Peyer's patch (tissue), 4 donors: Measurements from ENCODE around the gene ATP11A. TPM values are rescaled to one million over a fixed set of nuclear protein-coding genes. Genes with fewer than 3 reads are reported as not detected.
"Not testable (repeated sequence)": the region's sequence is repeated elsewhere in the genome, so short reads cannot be mapped to it uniquely, and the experiment has no call there.

Experiments used
- DNase-seq, 3 donors: peaks; one replicate each; pipeline ENCODE4 v3.0.0-alpha.2; 2017 to 2019
- H3K27ac ChIP-seq, 4 donors: fragments of 200-600 bp; sonication (generic); one replicate each; pipeline ENCODE4 v1.5.1; 2016 to 2019
- H3K27me3 ChIP-seq, 2 donors: fragments of 200-600 bp; sonication (generic); one replicate each; pipeline ENCODE4 v1.5.1; 2019
- H3K36me3 ChIP-seq, 3 donors: fragments of 200-600 bp; sonication (generic); one replicate each; pipeline ENCODE4 v1.5.1; 2016 to 2019
- H3K4me1 ChIP-seq, 4 donors: fragments of 200-600 bp; sonication (generic); one replicate each; pipeline ENCODE4 v1.5.1; 2016 to 2019
- H3K4me3 ChIP-seq, 4 donors: fragments of 200-600 bp; sonication (generic); 1 replicate in 3 of 4; 2 replicates in 1 of 4; pipeline ENCODE4 v1.5.1; 2016 to 2019; ENCODE audit warnings: mild to moderate bottlenecking in 1 of 4
- H3K9me3 ChIP-seq, 4 donors: fragments of 200-600 bp; sonication (generic); one replicate each; pipeline ENCODE4 v1.5.1; 2016 to 2019; ENCODE audit warnings: mild to moderate bottlenecking in 1 of 4
- POLR2A ChIP-seq, 2 donors: fragments of 450-650 bp; IDR thresholded peaks; one replicate each; pipeline ENCODE4 v1.5.1; 2017; ENCODE audit warnings: antibody characterized with exemption in 2 of 2, mild to moderate bottlenecking in 2 of 2, moderate library complexity in 2 of 2
- total RNA-seq, 4 donors: library from RNA; depleted of rRNA; stranded (reverse); fragments of >200 nt; gene quantifications; one replicate each; pipeline ENCODE4 v1.1.0, GENCODE V29; 2016
- TF ChIP-seq, protein P1 (sequence below), 6 experiments: fragments of 450-650 bp in 4 of 6; fragments of 200-600 bp in 2 of 6; sonication (generic) in 1 of 6; IDR thresholded peaks; one replicate each; pipeline ENCODE4 v1.5.1; 2017 to 2019; ENCODE audit warnings: antibody characterized with exemption in 6 of 6, mild to moderate bottlenecking in 3 of 6, moderate library complexity in 1 of 6

The ATP11A gene
- total RNA-seq, 4 donors from 2014 or later = 33.1 to 64.2 (median 53.7) TPM

GRCh38 chr13:112881656-112882554, 192.1 kb downstream of the ATP11A start:
- TF ChIP-seq, protein P1, sequence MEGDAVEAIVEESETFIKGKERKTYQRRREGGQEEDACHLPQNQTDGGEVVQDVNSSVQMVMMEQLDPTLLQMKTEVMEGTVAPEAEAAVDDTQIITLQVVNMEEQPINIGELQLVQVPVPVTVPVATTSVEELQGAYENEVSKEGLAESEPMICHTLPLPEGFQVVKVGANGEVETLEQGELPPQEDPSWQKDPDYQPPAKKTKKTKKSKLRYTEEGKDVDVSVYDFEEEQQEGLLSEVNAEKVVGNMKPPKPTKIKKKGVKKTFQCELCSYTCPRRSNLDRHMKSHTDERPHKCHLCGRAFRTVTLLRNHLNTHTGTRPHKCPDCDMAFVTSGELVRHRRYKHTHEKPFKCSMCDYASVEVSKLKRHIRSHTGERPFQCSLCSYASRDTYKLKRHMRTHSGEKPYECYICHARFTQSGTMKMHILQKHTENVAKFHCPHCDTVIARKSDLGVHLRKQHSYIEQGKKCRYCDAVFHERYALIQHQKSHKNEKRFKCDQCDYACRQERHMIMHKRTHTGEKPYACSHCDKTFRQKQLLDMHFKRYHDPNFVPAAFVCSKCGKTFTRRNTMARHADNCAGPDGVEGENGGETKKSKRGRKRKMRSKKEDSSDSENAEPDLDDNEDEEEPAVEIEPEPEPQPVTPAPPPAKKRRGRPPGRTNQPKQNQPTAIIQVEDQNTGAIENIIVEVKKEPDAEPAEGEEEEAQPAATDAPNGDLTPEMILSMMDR (IDR thresholded peaks at IDR 0.05) = no peak
- no peak for TF ChIP-seq POLR2A (IDR thresholded peaks at IDR 0.05)
- Histone ChIP-seq H3K4me3 (no peak overlapping the region), H3K27ac (no peak overlapping the region), H3K4me1 (peaks cover 0 to 9% (median 0%) of the 10 kb centered on the region in 4 donors), H3K9me3 (no peaks in the 10 kb centered on the region), H3K27me3 (no peaks in the 10 kb centered on the region), H3K36me3 (peaks cover 0 to 36% (median 0%) of the 10 kb centered on the region in 3 donors)
- no peak for DNase-seq

DNA sequence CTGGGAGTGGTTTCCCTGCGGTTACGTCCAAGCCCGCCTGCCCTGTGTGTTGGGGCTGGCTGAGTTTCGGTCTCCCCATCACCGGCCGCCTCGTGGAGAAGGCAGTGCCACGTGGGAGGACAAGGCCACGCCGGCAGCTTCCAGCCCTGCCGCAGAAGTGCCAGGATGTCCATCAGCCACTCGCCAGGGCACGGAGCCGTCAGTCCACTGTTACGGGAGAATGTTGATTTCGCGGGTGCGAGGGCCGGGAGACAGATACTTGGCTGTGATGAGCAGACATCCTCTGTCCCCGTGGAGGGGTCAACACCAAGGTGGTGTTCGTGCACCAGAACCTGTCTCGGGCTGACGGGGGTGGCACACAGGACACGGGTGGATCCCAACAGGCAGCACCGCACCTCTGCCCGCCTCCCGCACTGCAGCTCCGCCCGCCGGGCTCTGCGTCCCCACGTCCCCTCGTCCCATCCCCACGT, 192.8 kb downstream of the ATP11A start:
- no peak for DNase-seq
- peaks cover 0 to 34% (median 0%) of the 10 kb centered on the region in 3 donors for H3K36me3 ChIP-seq

GRCh38 chr13:112883241-112883945, 193.6 kb downstream of the ATP11A start:
- TF ChIP-seq POLR2A (IDR thresholded peaks at IDR 0.05) = no peak
- TF ChIP-seq, protein P1 (IDR thresholded peaks at IDR 0.05) = no peak
- Histone ChIP-seq H3K4me3 (no peak overlapping the region), H3K27ac (no peak overlapping the region), H3K36me3 (peaks cover 0 to 26% (median 0%) of the 10 kb centered on the region in 3 donors), H3K9me3 (no peaks in the 10 kb centered on the region), H3K27me3 (no peaks in the 10 kb centered on the region), H3K4me1 (peaks cover 0 to 9% (median 0%) of the 10 kb centered on the region in 4 donors)
- DNase-seq = no peak

More for the DNA sequence above, 192.8 kb downstream of the ATP11A start:
- Histone ChIP-seq H3K9me3 (no peaks in the 10 kb centered on the region), H3K27me3 (no peaks in the 10 kb centered on the region), H3K27ac (no peak overlapping the region), H3K4me3 (no peak overlapping the region), H3K4me1 (peaks cover 0 to 9% (median 0%) of the 10 kb centered on the region in 4 donors)
- no peak for TF ChIP-seq POLR2A (IDR thresholded peaks at IDR 0.05)
- TF ChIP-seq, protein P1 (IDR thresholded peaks at IDR 0.05) = no peak

- not testable (repeated sequence) for DNase-seq, H3K4me1 ChIP-seq, H3K27me3 ChIP-seq, H3K4me3 ChIP-seq, H3K27ac ChIP-seq, H3K9me3 ChIP-seq
- peaks cover 0 to 19% (median 0%) of the 10 kb centered on the region in 3 donors for H3K36me3 ChIP-seq
These were observed 194.9 kb downstream of the ATP11A start for GRCh38 chr13:112884700-112885099.

- no peak for DNase-seq
- peaks cover 0 to 9% (median 0%) of the 10 kb centered on the region in 4 donors for H3K4me1 ChIP-seq
- peaks cover 0 to 15% (median 0%) of the 10 kb centered on the region in 3 donors for H3K36me3 ChIP-seq
- H3K4me3 ChIP-seq = no peak overlapping the region
- no peaks in the 10 kb centered on the region for H3K9me3 ChIP-seq
- TF ChIP-seq POLR2A (IDR thresholded peaks at IDR 0.05) = no peak
- TF ChIP-seq, protein P1 (IDR thresholded peaks at IDR 0.05) = no peak
- H3K27me3 ChIP-seq = no peaks in the 10 kb centered on the region
- H3K27ac ChIP-seq = no peak overlapping the region
These were observed 195.5 kb downstream of the ATP11A start for GRCh38 chr13:112885242-112885781.
